BJ (cell line): ENCODE results near the gene LIX1L. TPM values are rescaled to one million over a fixed set of nuclear protein-coding genes. Genes with fewer than 3 reads are reported as not detected.
A peak's percentile ranks its signal among the peaks of the same experiment; 100 is the strongest.

ENCODE experiments used
- CTCF ChIA-PET: fragments of 350-600 bp; formaldehyde crosslinking; extraction: SDS; loops from one replicate; lab custom pipeline; 2021; ENCODE audit warnings: antibody characterized with exemption, inconsistent platforms; lab: Yijun Ruan, JAX
- POLR2A ChIA-PET: fragments of 300-600 bp; sonication (Branson Sonifier 250); formaldehyde crosslinking; extraction: SDS; loops from one replicate; lab custom pipeline; 2021; ENCODE audit warnings: antibody characterized with exemption; lab: Charles Lee
- DNase-seq: peaks from one replicate; pipeline ENCODE4 v3.0.0-alpha.2; 2011; ENCODE audit warnings: low read depth
- H3K27me3 ChIP-seq: 2 replicates; pipeline ENCODE4 v1.6.0; 2011; ENCODE audit warnings: low read length; ENCODE audit not compliant: control insufficient read depth, insufficient read depth
- H3K36me3 ChIP-seq: 2 replicates; pipeline ENCODE4 v1.5.1; 2011; ENCODE audit warnings: low read length; ENCODE audit not compliant: control insufficient read depth, insufficient read depth
- H3K4me3 ChIP-seq: 2 replicates; pipeline ENCODE4 v1.5.1; 2011; ENCODE audit warnings: low read depth, mild to moderate bottlenecking, control low read depth, low read length
- CTCF ChIP-seq: IDR thresholded peaks from 2 replicates; pipeline ENCODE4 v1.5.1; 2011; ENCODE audit warnings: low read depth, mild to moderate bottlenecking, control low read depth, inconsistent platforms, low read length, moderate library complexity; ENCODE audit not compliant: insufficient read depth
- polyA plus RNA-seq: library from polyadenylated mRNA; depleted of rRNA; stranded (reverse); fragments of >200 nt; gene quantifications from 2 replicates; pipeline ENCODE4 v1.2.3, GENCODE V29; 2011

The LIX1L gene
- polyA plus RNA-seq, 1 experiment = 35.1 TPM

DNA sequence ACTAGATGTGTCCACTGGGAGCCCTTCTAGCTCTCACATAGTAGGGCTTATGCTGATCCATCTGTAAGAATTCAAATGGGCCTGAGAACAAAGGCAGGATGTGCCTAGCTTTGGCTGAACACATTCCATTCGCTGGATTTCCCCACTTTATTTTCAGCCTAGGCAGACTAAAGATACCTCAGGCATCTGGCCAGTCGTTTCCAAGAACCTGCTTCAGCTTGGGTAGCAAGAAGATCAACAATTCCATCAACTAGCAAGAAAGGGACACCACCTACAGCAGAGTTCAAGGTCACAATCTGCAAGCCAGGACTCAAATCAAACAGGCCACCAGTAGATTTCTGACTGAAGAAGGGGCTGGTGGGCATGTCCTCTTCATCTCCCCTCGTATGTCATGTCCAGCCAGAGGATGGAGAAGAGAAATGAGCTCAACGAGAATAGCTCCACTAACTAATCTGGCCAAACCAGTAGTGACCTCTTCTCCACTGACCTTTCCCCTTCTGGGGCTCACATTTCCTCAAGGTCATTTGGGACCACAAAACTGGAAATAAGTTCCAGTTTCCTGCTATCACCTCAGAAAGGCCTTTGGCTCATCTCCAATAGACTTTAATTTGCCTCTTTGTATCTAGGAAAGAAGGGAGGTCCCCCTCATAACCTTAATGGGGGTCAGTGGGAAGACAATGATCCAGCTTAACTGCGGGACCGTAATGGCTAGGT is 24.4 kb upstream of the LIX1L start:
- Histone ChIP-seq H3K36me3 (no peaks in the 10 kb centered on the region), H3K27me3 (no peaks in the 10 kb centered on the region), H3K4me3 (no peak overlapping the region)
- CTCF ChIA-PET = interaction anchor here (1.0 kb wide), 1 partner anchor 10 kb away, joined by 4 read pairs; no protein-coding TSS in a partner anchor
- TF ChIP-seq CTCF = no peak
- POLR2A ChIA-PET = interaction anchor here (0.9 kb wide), 1 partner anchor 8 kb away, joined by 3 read pairs; no protein-coding TSS in a partner anchor
- no peak for DNase-seq

DNA sequence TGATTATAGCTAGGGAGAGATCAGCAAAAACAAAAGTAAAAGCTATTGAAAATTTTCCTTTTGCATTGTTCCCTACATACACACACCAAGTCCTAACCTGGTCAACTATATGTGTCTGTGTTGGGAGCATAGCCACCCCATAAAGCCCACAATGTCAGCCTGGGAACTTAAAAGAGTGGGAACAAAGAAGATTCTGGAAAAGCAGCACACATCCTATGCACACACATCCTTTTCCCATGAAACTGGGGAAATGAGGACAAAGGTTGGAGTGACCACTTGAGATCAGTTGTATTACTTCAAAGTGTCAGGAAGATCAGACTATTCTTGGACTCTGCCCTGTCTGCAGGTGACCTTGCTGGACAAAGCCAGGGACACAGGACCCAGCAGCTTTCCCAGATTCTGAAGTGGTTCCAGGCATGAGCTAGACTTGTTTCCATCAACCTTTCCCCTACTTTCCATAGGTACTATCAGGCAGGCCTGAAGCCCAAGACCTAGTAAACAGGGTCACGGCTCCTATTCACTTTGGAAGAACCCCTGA is 22.7 kb upstream of the LIX1L start:
- H3K36me3 ChIP-seq = no peaks in the 10 kb centered on the region
- DNase-seq = no peak
- no peak overlapping the region for H3K4me3 ChIP-seq
- TF ChIP-seq CTCF = no peak
- H3K27me3 ChIP-seq = no peaks in the 10 kb centered on the region
- POLR2A ChIA-PET = interaction anchor here (0.6 to 1.1 kb wide), 2 partner anchors 16 kb away, joined by 4 to 9 read pairs; partner anchors contain the start of gene TXNIP
- CTCF ChIA-PET = interaction anchor here (1.5 to 7.2 kb wide), 4 partner anchors 12 to 89 kb away, joined by 3 to 171 read pairs (median 74); partner anchors contain the start of genes ANKRD34A, POLR3GL and TXNIP

GRCh38 chr1:145979746-145980456 is 22.1 kb upstream of the LIX1L start:
- POLR2A ChIA-PET = interaction anchor here (0.9 to 1.1 kb wide), 5 partner anchors 10 to 27 kb away, joined by 3 to 9 read pairs (median 5); partner anchors contain the start of gene TXNIP
- CTCF ChIA-PET = interaction anchor here (0.6 to 7.2 kb wide), 8 partner anchors 12 to 88 kb away, joined by 3 to 171 read pairs (median 20); partner anchors contain the start of genes ANKRD34A, POLR3GL and TXNIP
- no peaks in the 10 kb centered on the region for H3K36me3 ChIP-seq
- DNase-seq = no peak
- no peaks in the 10 kb centered on the region for H3K27me3 ChIP-seq
- no peak overlapping the region for H3K4me3 ChIP-seq
- TF ChIP-seq CTCF = no peak

- no peaks in the 10 kb centered on the region for H3K36me3 ChIP-seq
- H3K4me3 ChIP-seq = peak overlapping the region; percentile 10
- DNase-seq = peak; percentile 100
- peak; percentile 45 for TF ChIP-seq CTCF
- no peaks in the 10 kb centered on the region for H3K27me3 ChIP-seq
- POLR2A ChIA-PET = interaction anchor here (0.9 to 1.1 kb wide), 5 partner anchors 11 to 28 kb away, joined by 3 to 9 read pairs (median 5); partner anchors contain the start of gene TXNIP
- CTCF ChIA-PET = interaction anchor here (0.6 to 7.2 kb wide), 16 partner anchors 10 to 132 kb away, joined by 3 to 171 read pairs (median 12); partner anchors contain the start of genes ANKRD34A, NUDT17, POLR3GL and RBM8A
These were observed 21.3 kb upstream of the LIX1L start for GRCh38 chr1:145978854-145979745.
